DND-41 (cell line): Measurements from ENCODE around the gene GABRA4.

Experiments
- CTCF ChIP-seq: IDR thresholded peaks from 2 replicates; pipeline ENCODE4 v1.5.1; 2012; ENCODE audit warnings: borderline replicate concordance, low read length, moderate library complexity, mild to moderate bottlenecking; ENCODE audit not compliant: poor library complexity, severe bottlenecking; ENCODE audit errors: extremely low read depth
- EZH2 ChIP-seq: IDR thresholded peaks from 3 replicates; pipeline ENCODE4 v1.6.1; 2012; ENCODE audit warnings: borderline replicate concordance, low read depth, mild to moderate bottlenecking, moderate library complexity, low read length, inconsistent platforms; ENCODE audit not compliant: severe bottlenecking

GRCh38 chr4:46967631-46968030 lies 25.8 kb downstream of the GABRA4 start:
- TF ChIP-seq EZH2 (no peak), CTCF (no peak)
